RCC 7860 (cell line): ENCODE measurements around the gene TBXA2R.
A peak's percentile ranks its signal among the peaks of the same experiment; 100 is the strongest.
"Not testable (repeated sequence)": the region's sequence is repeated elsewhere in the genome, so short reads cannot be mapped to it uniquely, and the experiment has no call there.

Experiments used
- DNase-seq: peaks from one replicate; pipeline ENCODE4 v3.0.0-alpha.2; 2015; ENCODE audit warnings: low spot score
- FAIRE-seq: peaks from 2 replicates; lab custom pipeline; 2012; peaks lifted over from hg19 to GRCh38; lab: Jason Lieb, UNC

The TBXA2R gene

GRCh38 chr19:3606690-3607289 is at the start of gene TBXA2R:
Gene TBXA2R, minus strand, starts transcription at chr19:3606875. Its CDS starts 6,241 bp downstream, at chr19:3600634.
- FAIRE-seq, result no peak

GRCh38 chr19:3656073-3656746 is 49.5 kb upstream of the TBXA2R start:
- DNase-seq (no peak), FAIRE-seq (no peak)

More at GRCh38 chr19:3606690-3607289, at the start of gene TBXA2R:
- no peak for DNase-seq

GRCh38 chr19:3655402-3656072 is 48.9 kb upstream of the TBXA2R start:
- DNase-seq (peak; percentile 8), FAIRE-seq (no peak)

GRCh38 chr19:3653865-3654513 is 47.3 kb upstream of the TBXA2R start:
- FAIRE-seq (no peak), DNase-seq (no peak)

GRCh38 chr19:3653081-3653795 is 46.6 kb upstream of the TBXA2R start:
- DNase-seq (no peak), FAIRE-seq (no peak)

GRCh38 chr19:3652422-3652821 is 45.7 kb upstream of the TBXA2R start:
- FAIRE-seq (no peak), DNase-seq (no peak)

- FAIRE-seq (no peak), DNase-seq (no peak)
These were observed 45.0 kb upstream of the TBXA2R start for GRCh38 chr19:3651684-3652083.

- DNase-seq (no peak), FAIRE-seq (no peak)
These were observed 43.2 kb upstream of the TBXA2R start for GRCh38 chr19:3649888-3650287.

- no peak for FAIRE-seq
- no peak for DNase-seq
These were observed 41.6 kb upstream of the TBXA2R start for GRCh38 chr19:3648037-3648905.

GRCh38 chr19:3647102-3647501 is 40.4 kb upstream of the TBXA2R start:
- not testable (repeated sequence) for FAIRE-seq, DNase-seq

GRCh38 chr19:3646336-3647092 is 39.8 kb upstream of the TBXA2R start:
- FAIRE-seq (no peak), DNase-seq (no peak)

- FAIRE-seq, result no peak
- DNase-seq, result no peak
These were observed 39.1 kb upstream of the TBXA2R start for GRCh38 chr19:3645726-3646125.

- FAIRE-seq (no peak), DNase-seq (no peak)
These were observed 38.4 kb upstream of the TBXA2R start for GRCh38 chr19:3645067-3645396.

GRCh38 chr19:3644351-3645066 is 37.8 kb upstream of the TBXA2R start:
- FAIRE-seq (no peak), DNase-seq (no peak)

GRCh38 chr19:3643674-3644313 is 37.1 kb upstream of the TBXA2R start:
- DNase-seq, result no peak
- FAIRE-seq, result no peak

GRCh38 chr19:3642987-3643673 is 36.5 kb upstream of the TBXA2R start:
- FAIRE-seq (no peak), DNase-seq (no peak)

GRCh38 chr19:3642296-3642695 is 35.6 kb upstream of the TBXA2R start:
- FAIRE-seq, result no peak
- no peak for DNase-seq
